Mammary epithelial cell (primary cell): ENCODE data around the gene EPHA4.

Experiments
- CTCF ChIP-seq, 2 donors: IDR thresholded peaks in 1 of 2; conservative IDR thresholded peaks in 1 of 2; 2 replicates each; pipeline ENCODE4 v1.5.1; 2011 to 2012; ENCODE audit warnings: inconsistent platforms in 2 of 2, low read length in 2 of 2, mild to moderate bottlenecking in 2 of 2, control low read depth in 1 of 2, low read depth in 1 of 2; ENCODE audit not compliant: insufficient read depth in 1 of 2; ENCODE audit errors: extremely low read depth in 1 of 2
- EZH2 ChIP-seq: IDR thresholded peaks from 2 replicates; pipeline ENCODE4 v1.6.1; 2012; ENCODE audit warnings: low read length, inconsistent platforms, borderline replicate concordance

GRCh38 chr2:221372907-221373306 lies 199.2 kb downstream of the EPHA4 start:
- TF ChIP-seq EZH2 (no peak), CTCF (conservative IDR thresholded peaks at IDR 0.05 in 1 of 2, IDR thresholded peaks at IDR 0.05 in 1 of 2; ENCODE audit: extremely low read depth in 1 of 2, insufficient read depth in 1 of 2, low read depth in 1 of 2, low read length in 2 of 2) (no peak)
